22Rv1 (cell line): ENCODE data around the gene PEX11G.

Source experiments
- H3K27ac ChIP-seq: fragments of 450-650 bp; 2 replicates; pipeline ENCODE4 v1.5.1; 2017
- CTCF ChIP-seq: fragments of 450-650 bp; IDR thresholded peaks from 2 replicates; pipeline ENCODE4 v1.5.1; 2017; ENCODE audit warnings: mild to moderate bottlenecking
- ZFX ChIP-seq: fragments of 450-650 bp; IDR thresholded peaks from 2 replicates; pipeline ENCODE4 v1.6.1; 2017; ENCODE audit warnings: antibody characterized with exemption, borderline replicate concordance

The PEX11G gene

GRCh38 chr19:7460562-7460966 lies 28.3 kb downstream of the PEX11G start:
- H3K27ac ChIP-seq = no peak overlapping the region
- TF ChIP-seq CTCF = no peak
- TF ChIP-seq ZFX = no peak

- TF ChIP-seq ZFX (no peak), CTCF (no peak)
- no peak overlapping the region for H3K27ac ChIP-seq
Measured at GRCh38 chr19:7459773-7460172, 29.1 kb downstream of the PEX11G start.

- no peak for TF ChIP-seq ZFX
- TF ChIP-seq CTCF = no peak
- no peak overlapping the region for H3K27ac ChIP-seq
Measured at GRCh38 chr19:7458675-7459074, 30.2 kb downstream of the PEX11G start.

GRCh38 chr19:7456964-7457541 lies 31.8 kb downstream of the PEX11G start:
- no peak for TF ChIP-seq CTCF
- no peak for TF ChIP-seq ZFX
- H3K27ac ChIP-seq = no peak overlapping the region

GRCh38 chr19:7455600-7456296 lies 33.1 kb downstream of the PEX11G start:
- H3K27ac ChIP-seq = no peak overlapping the region

GRCh38 chr19:7454998-7455397 lies 33.8 kb downstream of the PEX11G start:
- TF ChIP-seq ZFX (no peak), CTCF (no peak)
- no peak overlapping the region for H3K27ac ChIP-seq

More at GRCh38 chr19:7455600-7456296, 33.1 kb downstream of the PEX11G start:
- no peak for TF ChIP-seq CTCF
